ENCODE results near the gene ZFP92.

DNA sequence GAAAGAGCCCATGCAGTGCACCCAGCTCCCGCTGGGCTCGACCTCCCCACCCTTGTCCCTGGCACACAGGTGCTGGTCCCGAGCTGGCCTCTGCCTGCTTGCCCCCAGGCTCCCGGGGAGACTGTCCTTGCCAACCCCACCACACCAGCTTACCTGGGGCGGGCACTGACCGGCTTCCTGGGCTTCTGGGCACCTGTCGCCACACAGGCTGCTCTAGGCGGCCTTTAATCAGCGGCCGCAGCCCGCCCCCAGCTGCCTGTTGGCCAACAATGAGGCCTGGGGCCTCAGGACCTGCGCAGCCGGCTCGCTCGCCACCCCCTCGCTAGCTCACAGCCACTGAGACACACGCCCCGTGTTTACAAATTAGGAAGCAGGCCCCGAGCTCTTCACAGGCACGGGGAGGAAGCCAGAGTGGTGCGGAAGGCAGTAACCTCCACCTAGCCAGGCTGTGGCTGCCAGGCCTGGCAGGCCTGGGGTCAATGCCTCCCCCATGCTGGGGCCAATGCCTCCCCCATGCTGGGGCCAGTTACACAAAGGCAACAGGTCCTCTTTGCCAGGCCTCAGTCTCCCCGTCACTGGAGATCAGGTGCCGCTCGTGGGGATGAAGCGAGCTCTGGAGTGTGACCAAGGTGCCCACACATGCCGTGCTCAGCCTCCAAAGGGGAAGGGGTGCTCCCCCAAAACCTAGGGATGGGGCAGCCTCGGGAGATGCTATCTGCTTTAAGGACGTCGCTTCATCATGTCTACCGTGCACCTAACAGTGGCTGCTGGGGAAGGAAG lies 34.8 kb downstream of the ZFP92 start, which contains the start of gene TREX2:
- TF ChIP-seq CTCF (IDR thresholded peaks at IDR 0.05; ENCODE audit: insufficient read depth, low read depth, low read length) (no peak), EZH2 (IDR thresholded peaks at IDR 0.05; ENCODE audit: insufficient read depth, low read length) (no peak)

Measured in astrocyte (in vitro differentiated cells and primary cell).